Gastroesophageal sphincter (tissue), 3 donors: Measurements from ENCODE around the gene TMEM120B.

Experiments used
- CTCF ChIP-seq, 4 experiments: fragments of 200-600 bp in 2 of 4; fragments of 450-650 bp in 2 of 4; sonication (generic) in 1 of 4; IDR thresholded peaks; one replicate each; pipeline ENCODE4 v1.5.1; 2017 to 2019; ENCODE audit warnings: antibody characterized with exemption in 4 of 4, mild to moderate bottlenecking in 2 of 4, moderate library complexity in 2 of 4
- EP300 ChIP-seq: sonication (generic); formaldehyde crosslinking; IDR thresholded peaks from one replicate; pipeline ENCODE4 v1.6.1; 2017; ENCODE audit warnings: antibody characterized with exemption, mild to moderate bottlenecking

- TF ChIP-seq CTCF (IDR thresholded peaks at IDR 0.05) (no peak), EP300 (no peak)
These were observed 107.5 kb downstream of the TMEM120B start for GRCh38 chr12:121820056-121820455.
